Measurements from ENCODE around the gene GABRP. TPM values are rescaled to one million over a fixed set of nuclear protein-coding genes. Genes with fewer than 3 reads are reported as not detected.
"Not testable (repeated sequence)": the region's sequence is repeated elsewhere in the genome, so short reads cannot be mapped to it uniquely, and the experiment has no call there.

The GABRP gene
- total RNA-seq, 2 donors from 2014 or later = not detected

DNA sequence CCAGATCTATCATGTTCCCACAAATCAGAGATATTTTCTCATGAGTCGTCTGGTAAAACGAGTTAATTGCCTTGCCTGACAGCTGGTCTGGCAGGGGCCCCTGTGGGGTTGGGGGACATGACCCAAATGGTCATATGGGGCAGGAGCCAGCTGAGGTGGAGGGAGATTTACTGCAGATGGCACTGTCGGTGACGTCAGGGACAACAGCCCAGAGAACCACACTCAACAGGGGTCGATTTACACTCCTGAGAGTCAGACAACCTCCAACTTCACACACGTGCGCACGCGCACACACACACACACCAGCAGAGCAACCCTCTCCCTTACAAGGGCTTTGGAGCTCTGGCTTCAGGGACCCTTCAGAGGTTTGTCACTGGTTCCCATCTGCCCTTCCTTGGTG lies 23.4 kb upstream of the GABRP start:
- H3K27me3 ChIP-seq (replicated peaks; ENCODE audit: insufficient read depth) = no peaks in the 10 kb centered on the region
- H3K4me3 ChIP-seq = no peak overlapping the region
- ATAC-seq (ENCODE audit: insufficient number of reproducible peaks, low FRiP score, low read depth) (no peak), DNase-seq (ENCODE audit: low spot score) (no peak)
- no peak for TF ChIP-seq CTCF (IDR thresholded peaks at IDR 0.05)
- no peaks in the 10 kb centered on the region for H3K36me3 ChIP-seq
- no peaks in the 10 kb centered on the region for H3K9me3 ChIP-seq
- no peak overlapping the region for H3K27ac ChIP-seq
- H3K4me1 ChIP-seq (ENCODE audit: control insufficient read depth in 1 of 2, low read depth in 2 of 2) = peaks cover 3 to 24% of the 10 kb centered on the region in 2 donors

- H3K9me3 ChIP-seq = no peaks in the 10 kb centered on the region
- DNase-seq (ENCODE audit: low spot score) (no peak), ATAC-seq (ENCODE audit: insufficient number of reproducible peaks, low FRiP score, low read depth) (no peak)
- no peaks in the 10 kb centered on the region for H3K27me3 ChIP-seq (replicated peaks; ENCODE audit: insufficient read depth)
- H3K36me3 ChIP-seq = no peaks in the 10 kb centered on the region
- H3K4me3 ChIP-seq = no peak overlapping the region
- H3K27ac ChIP-seq = no peak overlapping the region
- no peak for TF ChIP-seq CTCF (IDR thresholded peaks at IDR 0.05)
- H3K4me1 ChIP-seq (ENCODE audit: control insufficient read depth in 1 of 2, low read depth in 2 of 2) = peaks cover 3 to 20% of the 10 kb centered on the region in 2 donors
Observed at GRCh38 chr5:170761048-170761707, 22.3 kb upstream of the GABRP start.

DNA sequence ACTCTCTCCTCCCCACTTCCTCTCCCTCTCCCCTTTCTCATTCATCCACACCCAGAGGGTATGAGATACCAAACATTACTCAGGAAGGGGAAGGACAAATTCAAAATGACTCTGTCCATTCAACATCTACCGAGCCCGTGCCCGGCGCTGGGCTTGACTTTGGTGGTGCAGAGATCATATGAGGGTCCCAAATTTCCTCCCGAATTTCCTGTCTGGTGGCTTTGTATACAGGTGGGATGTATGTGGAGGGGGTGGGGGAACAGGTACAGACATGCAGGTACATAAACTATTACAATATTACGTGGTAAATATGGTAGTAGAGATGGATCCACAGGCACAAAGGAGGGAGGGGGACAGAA lies 21.8 kb upstream of the GABRP start:
- ATAC-seq (ENCODE audit: insufficient number of reproducible peaks, low FRiP score, low read depth) (no peak), DNase-seq (ENCODE audit: low spot score) (no peak)
- TF ChIP-seq CTCF (IDR thresholded peaks at IDR 0.05) = no peak
- Histone ChIP-seq H3K36me3 (no peaks in the 10 kb centered on the region), H3K9me3 (no peaks in the 10 kb centered on the region), H3K27ac (no peak overlapping the region), H3K4me1 (ENCODE audit: control insufficient read depth in 1 of 2, low read depth in 2 of 2) (peaks cover 3 to 15% of the 10 kb centered on the region in 2 donors), H3K27me3 (replicated peaks; ENCODE audit: insufficient read depth) (no peaks in the 10 kb centered on the region), H3K4me3 (no peak overlapping the region)

GRCh38 chr5:170762298-170762697 lies 21.2 kb upstream of the GABRP start:
- not testable (repeated sequence) for H3K4me1 ChIP-seq (ENCODE audit: control insufficient read depth in 1 of 2, low read depth in 2 of 2); ATAC-seq (ENCODE audit: insufficient number of reproducible peaks, low FRiP score, low read depth); H3K27ac ChIP-seq; H3K27me3 ChIP-seq (replicated peaks; ENCODE audit: insufficient read depth); H3K4me3 ChIP-seq; H3K9me3 ChIP-seq; H3K36me3 ChIP-seq; DNase-seq (ENCODE audit: low spot score)

DNA sequence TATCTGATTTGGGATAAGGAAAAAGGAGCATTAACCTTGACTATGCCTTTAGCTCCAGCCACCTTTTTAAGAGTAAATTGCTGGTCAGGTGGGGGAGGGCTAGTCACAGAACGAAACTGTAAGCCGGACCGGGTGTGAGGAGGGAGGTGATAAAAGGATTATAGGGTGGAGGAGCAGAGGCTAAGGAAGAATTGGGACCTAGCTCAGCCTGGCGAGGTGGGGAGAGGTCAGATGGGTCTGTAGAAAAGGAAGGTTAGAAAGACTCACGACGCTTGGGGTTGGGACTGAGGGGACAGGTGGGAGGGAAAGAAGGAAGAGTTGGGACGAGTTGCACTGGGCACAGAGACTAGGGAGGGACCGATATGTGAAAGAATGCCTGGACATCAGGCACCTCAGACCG lies 17.7 kb upstream of the GABRP start:
- H3K27me3 ChIP-seq (replicated peaks; ENCODE audit: insufficient read depth); H3K36me3 ChIP-seq; ATAC-seq (ENCODE audit: insufficient number of reproducible peaks, low FRiP score, low read depth); DNase-seq (ENCODE audit: low spot score); H3K4me3 ChIP-seq; H3K4me1 ChIP-seq (ENCODE audit: control insufficient read depth in 1 of 2, low read depth in 2 of 2); H3K27ac ChIP-seq; H3K9me3 ChIP-seq: not testable (repeated sequence)

DNA sequence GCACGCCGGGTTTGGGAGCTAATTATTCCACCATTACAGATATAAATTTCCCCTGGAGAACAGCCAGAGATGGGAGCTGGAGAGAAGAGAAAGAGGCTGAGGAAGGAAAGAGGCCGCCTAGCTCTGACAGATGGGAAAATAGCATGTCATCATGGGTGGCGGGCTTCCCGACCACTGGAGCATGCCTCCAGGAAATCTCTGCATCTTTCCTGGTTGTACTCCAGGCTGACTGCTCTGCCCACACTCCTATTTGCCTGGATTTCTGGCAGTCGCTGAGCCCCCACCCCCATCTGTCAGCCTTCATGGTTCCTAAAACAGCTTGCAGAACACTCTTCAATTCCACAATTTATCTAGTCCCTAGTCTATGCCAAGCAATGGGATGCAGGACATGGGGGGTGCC lies 14.3 kb upstream of the GABRP start:
- no peak for TF ChIP-seq CTCF (IDR thresholded peaks at IDR 0.05)
- Histone ChIP-seq H3K27me3 (replicated peaks; ENCODE audit: insufficient read depth) (no peaks in the 10 kb centered on the region), H3K4me3 (no peak overlapping the region), H3K27ac (no peak overlapping the region), H3K4me1 (ENCODE audit: control insufficient read depth in 1 of 2, low read depth in 2 of 2) (no peaks in the 10 kb centered on the region), H3K9me3 (no peaks in the 10 kb centered on the region), H3K36me3 (no peaks in the 10 kb centered on the region)
- DNase-seq (ENCODE audit: low spot score) = no peak
- ATAC-seq (ENCODE audit: insufficient number of reproducible peaks, low FRiP score, low read depth) = no peak
